ENCODE data around the gene POLD2. TPM values are rescaled to one million over a fixed set of nuclear protein-coding genes. Genes with fewer than 3 reads are reported as not detected.

Gene POLD2
- polyA plus RNA-seq, 1 donor from 2014 or later: 79.5 TPM

GRCh38 chr7:44110719-44111635, 12.4 kb downstream of the POLD2 start:
- H3F3A ChIP-seq (ENCODE audit: insufficient read depth, low read length, poor library complexity, severe bottlenecking): no peaks in the 10 kb centered on the region
- no peak overlapping the region for H3K9ac ChIP-seq (ENCODE audit: low read length)
- H2AFZ ChIP-seq (ENCODE audit: low read depth, low read length): no peak overlapping the region
- no peaks in the 10 kb centered on the region for H3K27me3 ChIP-seq (ENCODE audit: insufficient read depth, low read depth, low read length)
- no peak overlapping the region for H3K4me2 ChIP-seq (ENCODE audit: low read length)
- H3K9me3 ChIP-seq (ENCODE audit: low read length): no peaks in the 10 kb centered on the region
- no peaks in the 10 kb centered on the region for H3K9me2 ChIP-seq (ENCODE audit: insufficient read depth, low read length)
- H4K20me1 ChIP-seq (ENCODE audit: insufficient read depth): no peaks in the 10 kb centered on the region
- no peak overlapping the region for H3K27ac ChIP-seq (ENCODE audit: low read length)
- no peak for TF ChIP-seq REST (IDR thresholded peaks at IDR 0.05; ENCODE audit: borderline replicate concordance)
- TF ChIP-seq MXI1 (conservative IDR thresholded peaks at IDR 0.05; ENCODE audit: poor library complexity, severe bottlenecking): no peak
- no peak for TF ChIP-seq CTCF (IDR thresholded peaks at IDR 0.05; ENCODE audit: poor library complexity, severe bottlenecking)
- no peak for TF ChIP-seq EP300 (conservative IDR thresholded peaks at IDR 0.05; ENCODE audit: poor library complexity, severe bottlenecking)
- no peak for TF ChIP-seq POLR2AphosphoS5 (IDR thresholded peaks at IDR 0.05)
- no peak for TF ChIP-seq EZH2 (IDR thresholded peaks at IDR 0.05; ENCODE audit: borderline replicate concordance, insufficient read depth, low read length, poor library complexity, severe bottlenecking)
- no peaks in the 10 kb centered on the region for H3K36me3 ChIP-seq (ENCODE audit: insufficient read depth, low read length)
- H3K4me3 ChIP-seq (ENCODE audit: low read length): no peak overlapping the region
- H3K79me2 ChIP-seq (replicated peaks; ENCODE audit: insufficient read depth, low read length): no peaks in the 10 kb centered on the region

- H3K27ac ChIP-seq (ENCODE audit: low read length): no peak overlapping the region
- TF ChIP-seq RAD21 (conservative IDR thresholded peaks at IDR 0.05): no peak
- TF ChIP-seq POLR2AphosphoS5 (IDR thresholded peaks at IDR 0.05): no peak
- no peak for TF ChIP-seq SMC3 (conservative IDR thresholded peaks at IDR 0.05; ENCODE audit: poor library complexity)
- no peak for TF ChIP-seq CTCF (IDR thresholded peaks at IDR 0.05; ENCODE audit: poor library complexity, severe bottlenecking)
- TF ChIP-seq EP300 (conservative IDR thresholded peaks at IDR 0.05; ENCODE audit: poor library complexity, severe bottlenecking): no peak
- TF ChIP-seq EZH2 (IDR thresholded peaks at IDR 0.05; ENCODE audit: borderline replicate concordance, insufficient read depth, low read length, poor library complexity, severe bottlenecking): no peak
- no peak for TF ChIP-seq MXI1 (conservative IDR thresholded peaks at IDR 0.05; ENCODE audit: poor library complexity, severe bottlenecking)
- no peak for TF ChIP-seq REST (IDR thresholded peaks at IDR 0.05; ENCODE audit: borderline replicate concordance)
- TF ChIP-seq TAF1 (IDR thresholded peaks at IDR 0.05; ENCODE audit: low read depth): no peak
- no peaks in the 10 kb centered on the region for H4K20me1 ChIP-seq (ENCODE audit: insufficient read depth)
- H3K9me2 ChIP-seq (ENCODE audit: insufficient read depth, low read length): no peaks in the 10 kb centered on the region
- H3K27me3 ChIP-seq (ENCODE audit: insufficient read depth, low read depth, low read length): peaks cover 2% of the 10 kb centered on the region
- H2AFZ ChIP-seq (ENCODE audit: low read depth, low read length): no peak overlapping the region
- H3K9ac ChIP-seq (ENCODE audit: low read length): no peak overlapping the region
- no peak overlapping the region for H3K4me3 ChIP-seq (ENCODE audit: low read length)
- H3K9me3 ChIP-seq (ENCODE audit: low read length): no peaks in the 10 kb centered on the region
- H3K4me2 ChIP-seq (ENCODE audit: low read length): no peak overlapping the region
- no peaks in the 10 kb centered on the region for H3K79me2 ChIP-seq (replicated peaks; ENCODE audit: insufficient read depth, low read length)
- H3K36me3 ChIP-seq (ENCODE audit: insufficient read depth, low read length): no peaks in the 10 kb centered on the region
- H3F3A ChIP-seq (ENCODE audit: insufficient read depth, low read length, poor library complexity, severe bottlenecking): no peaks in the 10 kb centered on the region
Observed at GRCh38 chr7:44109991-44110390, 13.4 kb downstream of the POLD2 start.
